GM12865 (cell line): ENCODE measurements around the gene OTOG.
A peak's percentile ranks its signal among the peaks of the same experiment; 100 is the strongest.

ENCODE experiments used
- DNase-seq: peaks from one replicate; pipeline ENCODE4 v3.0.0; 2010; ENCODE audit warnings: low read depth
- H3K4me3 ChIP-seq: 2 replicates; pipeline ENCODE4 v1.5.1; 2011; ENCODE audit warnings: mild to moderate bottlenecking, low read depth, low read length, control low read depth
- CTCF ChIP-seq: IDR thresholded peaks from 2 replicates; pipeline ENCODE4 v1.5.1; 2011; ENCODE audit warnings: low read length, control low read depth, low read depth, inconsistent platforms; ENCODE audit not compliant: insufficient read depth; ENCODE audit errors: missing control alignments

Gene OTOG

GRCh38 chr11:17563231-17563646 lies 16.2 kb downstream of the OTOG start:
- TF ChIP-seq CTCF, result no peak
- no peak for DNase-seq

GRCh38 chr11:17563961-17564686 lies 17.1 kb downstream of the OTOG start:
- DNase-seq, result no peak
- no peak for TF ChIP-seq CTCF
- no peak overlapping the region for H3K4me3 ChIP-seq

More at GRCh38 chr11:17563231-17563646, 16.2 kb downstream of the OTOG start:
- H3K4me3 ChIP-seq, result no peak overlapping the region

- H3K4me3 ChIP-seq, result no peak overlapping the region
- peak; percentile 32 for TF ChIP-seq CTCF
- DNase-seq, result no peak
These were observed 17.6 kb downstream of the OTOG start for GRCh38 chr11:17564687-17565042.

- DNase-seq, result no peak
- no peak for TF ChIP-seq CTCF
- no peak overlapping the region for H3K4me3 ChIP-seq
These were observed 21.9 kb downstream of the OTOG start for GRCh38 chr11:17568944-17569343.

GRCh38 chr11:17570034-17570433 lies 23.0 kb downstream of the OTOG start:
- no peak for TF ChIP-seq CTCF
- no peak for DNase-seq
- H3K4me3 ChIP-seq, result no peak overlapping the region

GRCh38 chr11:17571431-17572358 lies 24.6 kb downstream of the OTOG start:
- H3K4me3 ChIP-seq, result no peak overlapping the region
- no peak for TF ChIP-seq CTCF
- DNase-seq, result no peak

GRCh38 chr11:17572359-17572690 lies 25.3 kb downstream of the OTOG start:
- no peak for DNase-seq
- no peak for TF ChIP-seq CTCF
- H3K4me3 ChIP-seq, result no peak overlapping the region
